Loucy (cell line): ENCODE data around the gene SSX5.
"Not testable (repeated sequence)": the region's sequence is repeated elsewhere in the genome, so short reads cannot be mapped to it uniquely, and the experiment has no call there.

ENCODE experiments used
- CTCF ChIP-seq: fragments of 200-600 bp; sonication (generic); conservative IDR thresholded peaks from 2 replicates; pipeline ENCODE4 v1.5.1; 2014; ENCODE audit warnings: mild to moderate bottlenecking, antibody characterized with exemption, low read length
- EZH2phosphoT487 ChIP-seq: fragments of 200-600 bp; IDR thresholded peaks from 2 replicates; pipeline ENCODE4 v1.6.1; 2018; ENCODE audit warnings: antibody characterized with exemption, mild to moderate bottlenecking, moderate library complexity, borderline replicate concordance

- TF ChIP-seq CTCF, EZH2phosphoT487: not testable (repeated sequence)
These were observed 54.6 kb downstream of the SSX5 start for GRCh38 chrX:48141810-48142508.
